Renal cortex interstitium (tissue), 11 donors: ENCODE measurements around the gene GRIN3A. TPM values are rescaled to one million over a fixed set of nuclear protein-coding genes. Genes with fewer than 3 reads are reported as not detected.

Source experiments
- DNase-seq, 11 donors: peaks; one replicate each; pipeline ENCODE4 v3.0.0-alpha.2; 2013; ENCODE audit warnings: low read depth in 9 of 11, low spot score in 4 of 11; ENCODE audit errors: extremely low read depth in 1 of 11
- polyA plus RNA-seq, 3 donors: library from polyadenylated mRNA; unstranded; fragments of 120-200 nt; gene quantifications; one replicate each; pipeline ENCODE4 v1.2.1, GENCODE V29; 2013; ENCODE audit not compliant: insufficient read length in 3 of 3

GRIN3A gene
- polyA plus RNA-seq, 3 donors, result 1.6 to 2.8 (median 2.0) TPM

DNA sequence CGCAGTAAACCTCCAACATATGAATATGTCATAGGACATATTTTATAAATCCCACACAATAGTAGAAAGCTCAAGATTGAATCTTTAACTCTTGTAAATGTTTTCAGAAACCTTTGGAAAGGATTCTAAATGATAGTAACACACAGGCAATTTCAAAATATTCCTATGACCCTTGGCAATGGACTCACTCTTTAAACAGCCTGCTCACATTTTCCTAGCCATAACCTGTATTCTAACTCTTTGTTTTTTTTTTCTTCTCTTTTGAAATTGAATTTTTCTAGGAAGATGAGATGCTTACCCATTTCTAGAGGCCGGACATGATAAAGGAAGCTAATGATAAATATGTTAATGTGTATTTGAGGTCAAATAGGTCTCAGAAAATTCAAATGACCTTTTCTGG, 29.6 kb downstream of the GRIN3A start:
- no peak for DNase-seq

GRCh38 chr9:101707721-101708120, 30.7 kb downstream of the GRIN3A start:
- DNase-seq, result no peak

DNA sequence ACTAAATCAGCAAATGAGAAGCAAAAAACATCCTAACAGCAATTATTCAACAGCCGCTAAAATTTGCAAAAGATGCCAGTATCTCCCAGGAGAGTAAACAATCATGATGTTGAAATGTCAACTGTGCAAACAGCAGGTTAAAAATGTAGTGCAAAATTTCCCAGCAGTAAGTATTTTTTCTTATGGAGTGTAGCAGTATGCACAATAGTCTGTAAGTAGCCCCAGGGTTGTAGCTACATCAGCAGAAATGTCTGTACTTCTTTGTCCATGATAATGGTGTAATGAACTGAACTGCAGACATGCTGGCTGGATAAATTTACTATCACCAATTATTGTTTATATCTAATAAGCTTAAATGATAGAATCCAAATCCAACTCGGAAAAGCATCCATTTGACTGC, 31.4 kb downstream of the GRIN3A start:
- no peak for DNase-seq

- no peak for DNase-seq
Measured at GRCh38 chr9:101706261-101706798, 32.1 kb downstream of the GRIN3A start.

DNA sequence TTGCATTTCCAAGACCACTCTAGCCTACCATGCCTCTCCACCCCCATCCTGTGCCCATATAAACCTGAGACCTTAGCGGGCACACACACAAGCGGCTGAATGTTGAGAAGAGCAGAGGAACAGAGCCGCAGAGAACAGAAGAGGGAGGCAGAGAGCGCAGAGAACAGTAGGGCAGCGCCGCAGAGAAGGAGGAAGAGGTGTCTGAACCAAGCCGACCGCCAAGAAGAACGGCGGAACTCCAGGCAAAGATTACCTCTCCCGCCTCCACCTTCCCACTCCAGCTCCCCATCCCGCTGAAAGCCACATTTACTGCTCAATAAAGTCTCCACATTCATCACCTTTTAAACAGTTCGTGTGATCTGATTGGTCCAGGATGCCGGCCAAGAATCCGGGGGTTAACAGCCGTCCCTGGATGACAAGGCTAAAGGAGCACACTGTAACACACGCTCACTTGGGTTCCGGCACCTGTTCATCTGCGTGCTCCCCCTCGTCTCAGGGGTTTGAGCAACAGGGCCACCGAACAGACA, 33.2 kb downstream of the GRIN3A start:
- no peak for DNase-seq

DNA sequence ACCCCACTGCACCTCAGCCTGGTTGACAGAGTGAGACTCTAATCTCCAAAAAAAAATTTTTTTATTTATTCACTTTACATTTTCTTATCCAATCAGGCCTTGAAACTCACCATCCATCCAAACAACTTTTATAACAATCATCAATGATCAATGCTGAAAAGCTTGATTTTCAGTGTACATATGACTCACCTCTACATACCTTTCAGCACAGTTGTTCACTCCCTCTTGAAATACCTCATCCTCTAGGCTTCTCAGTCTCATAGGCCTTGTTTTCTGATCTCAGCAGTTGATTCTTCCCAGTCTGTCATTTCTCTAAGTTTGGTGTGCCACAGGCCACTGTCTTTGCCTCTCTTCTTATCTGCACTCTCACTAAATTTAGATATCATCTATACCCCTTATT, 36.2 kb downstream of the GRIN3A start:
- no peak for DNase-seq

DNA sequence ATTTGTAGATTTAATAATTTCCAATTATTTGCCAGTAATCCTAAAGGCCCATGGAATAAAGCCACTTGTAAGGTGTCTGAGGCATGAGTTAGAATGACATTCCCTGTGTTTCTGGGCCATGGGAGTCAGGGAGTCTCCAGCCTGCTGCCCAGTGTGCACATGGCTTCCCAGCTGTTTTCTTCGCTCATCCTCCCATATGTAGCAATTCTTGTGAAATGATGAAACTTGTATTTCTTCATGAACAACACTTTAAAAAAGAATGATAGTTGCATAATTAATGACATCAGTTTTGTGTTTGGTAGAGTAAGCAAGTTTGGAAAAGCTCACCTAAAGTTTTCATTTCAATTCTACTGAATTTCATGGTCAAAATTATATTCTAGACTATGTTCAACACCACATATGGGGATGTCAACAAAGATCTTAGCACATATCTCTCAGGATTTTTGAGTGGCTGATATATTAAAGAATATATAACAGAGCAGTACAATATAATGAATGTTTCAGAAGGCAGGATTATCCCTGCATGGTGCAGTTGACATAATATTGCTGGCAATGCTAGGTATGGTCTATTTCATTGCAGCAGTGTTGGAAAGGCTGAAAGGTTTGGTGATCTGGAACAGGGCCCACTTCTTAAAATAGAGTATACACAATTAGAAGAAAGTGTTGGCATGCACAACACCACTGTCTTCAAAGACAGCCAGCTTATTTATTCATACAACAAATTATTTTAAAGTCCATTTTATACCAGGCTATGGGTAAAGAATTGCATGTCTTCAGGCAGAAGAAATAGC, 44.7 kb downstream of the GRIN3A start:
- DNase-seq, result no peak

GRCh38 chr9:101691657-101692056, 46.8 kb downstream of the GRIN3A start:
- no peak for DNase-seq

GRCh38 chr9:101689039-101689438, 49.4 kb downstream of the GRIN3A start:
- no peak for DNase-seq

DNA sequence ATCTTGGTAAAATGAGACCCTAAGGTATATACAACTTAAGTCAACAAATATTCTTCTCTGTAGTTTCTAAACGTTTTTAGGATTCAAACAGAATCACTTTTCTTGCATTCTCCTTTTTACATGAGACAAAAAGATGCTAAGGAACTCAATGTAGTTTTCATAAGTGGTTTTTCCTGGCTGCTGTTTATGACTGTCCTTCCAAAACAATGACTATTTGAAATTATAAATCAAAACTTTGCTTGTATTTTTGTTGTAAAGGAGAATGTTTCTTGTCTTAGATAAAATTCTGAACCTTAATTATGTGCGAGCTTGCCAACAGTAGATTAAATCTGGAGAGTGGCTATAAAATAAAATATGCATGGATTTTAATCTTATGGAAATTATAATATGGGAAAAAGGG, 53.8 kb downstream of the GRIN3A start:
- DNase-seq, result no peak

DNA sequence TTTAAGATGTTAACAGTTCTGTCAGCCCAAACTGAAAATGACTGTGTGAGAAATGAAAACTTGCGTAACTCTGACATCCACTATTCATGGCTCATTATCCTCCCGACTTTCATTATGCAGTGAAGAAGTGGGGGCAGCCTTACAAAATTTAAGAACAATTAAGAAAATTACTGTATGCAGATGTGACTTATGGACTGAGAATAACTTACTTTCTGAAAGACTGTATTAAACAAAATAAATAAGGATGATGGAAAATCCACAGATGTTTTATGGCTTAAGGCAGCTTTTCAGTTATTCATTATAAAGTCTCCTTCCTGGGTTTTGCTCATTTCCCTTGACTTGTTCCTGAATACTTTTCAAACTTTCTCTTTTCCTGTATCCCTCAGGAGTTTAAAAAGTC, 55.2 kb downstream of the GRIN3A start:
- DNase-seq, result no peak

DNA sequence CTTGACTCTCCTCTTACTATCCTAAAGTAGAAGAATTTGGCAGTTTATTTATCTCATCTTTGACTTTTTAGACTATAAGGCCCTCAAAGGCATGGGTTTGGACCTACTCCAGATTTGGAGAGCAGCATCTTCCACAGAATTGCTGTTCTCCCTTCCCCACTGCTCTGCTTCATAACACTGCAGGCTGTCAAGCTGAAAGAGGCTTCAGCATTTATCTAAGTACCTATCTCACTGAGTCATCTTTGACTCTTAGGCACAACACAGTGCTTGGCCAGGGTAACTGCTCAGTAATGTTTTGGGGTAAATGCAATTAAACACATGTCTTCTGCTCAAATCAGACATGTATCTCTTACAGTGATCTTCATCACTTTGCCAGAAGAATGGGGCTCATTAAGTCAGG, 60.6 kb downstream of the GRIN3A start:
- no peak for DNase-seq

- DNase-seq, result no peak
Measured at GRCh38 chr9:101675341-101675740, 63.1 kb downstream of the GRIN3A start.

DNA sequence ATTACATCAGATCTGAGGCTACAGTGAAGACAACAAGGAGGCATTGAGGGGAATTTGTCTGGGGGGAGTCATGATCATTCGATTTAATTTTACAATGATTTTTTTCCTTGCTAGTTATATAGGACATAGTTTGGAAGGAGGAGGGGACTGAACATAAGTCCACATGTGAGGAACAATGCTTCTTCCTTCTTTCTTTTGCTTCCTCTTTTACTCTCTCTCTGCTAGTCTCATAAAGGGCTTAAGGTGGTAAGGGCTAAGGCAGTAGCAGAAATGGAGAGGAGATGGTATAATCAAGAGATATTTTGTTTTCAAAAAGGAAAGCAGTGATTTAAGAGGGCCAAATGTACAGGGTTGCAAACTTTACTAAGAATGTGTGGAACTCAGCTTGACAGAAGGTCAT, 64.3 kb downstream of the GRIN3A start:
- DNase-seq, result no peak

DNA sequence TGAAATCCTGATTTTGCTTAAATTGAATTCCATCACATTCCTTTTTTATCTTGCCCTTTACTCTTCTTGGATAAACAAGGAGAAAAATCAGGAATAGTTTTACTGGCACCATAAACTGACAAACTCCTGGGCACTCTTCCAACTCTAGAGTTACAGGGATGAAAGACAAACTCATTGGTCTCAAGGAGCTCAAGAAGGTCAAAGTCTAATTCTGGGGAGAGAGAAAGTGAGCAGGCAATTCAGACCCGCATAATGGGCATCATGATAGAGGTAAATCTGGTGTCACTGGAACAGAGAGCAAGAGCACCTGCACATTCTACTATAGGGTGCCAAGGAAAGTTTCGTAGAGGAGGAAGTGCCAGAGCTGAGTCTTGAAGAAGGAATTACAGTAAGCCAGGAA, 64.8 kb downstream of the GRIN3A start:
- DNase-seq, result no peak

DNA sequence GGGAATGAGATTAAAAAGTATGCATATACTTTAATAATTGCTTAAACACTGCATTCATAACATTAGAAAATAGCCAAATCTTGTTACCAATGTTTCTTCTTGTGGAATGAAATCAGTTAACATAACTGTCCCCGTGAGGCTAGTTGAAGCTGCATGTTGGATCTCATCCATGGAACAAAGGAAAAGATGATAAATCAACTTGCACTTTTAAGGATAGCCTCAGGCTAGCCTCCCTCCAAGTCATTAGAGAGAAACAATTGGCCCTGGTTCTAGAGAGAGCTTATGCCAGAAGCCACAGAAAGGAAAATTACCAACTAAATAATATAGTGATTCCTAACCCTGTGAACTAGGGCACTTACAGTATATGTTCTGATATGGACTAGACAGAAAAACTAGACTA, 66.9 kb downstream of the GRIN3A start:
- DNase-seq, result no peak

GRCh38 chr9:101668421-101668820, 70.0 kb downstream of the GRIN3A start:
- no peak for DNase-seq

- DNase-seq, result no peak
Measured at GRCh38 chr9:101664453-101664852, 74.0 kb downstream of the GRIN3A start.

DNA sequence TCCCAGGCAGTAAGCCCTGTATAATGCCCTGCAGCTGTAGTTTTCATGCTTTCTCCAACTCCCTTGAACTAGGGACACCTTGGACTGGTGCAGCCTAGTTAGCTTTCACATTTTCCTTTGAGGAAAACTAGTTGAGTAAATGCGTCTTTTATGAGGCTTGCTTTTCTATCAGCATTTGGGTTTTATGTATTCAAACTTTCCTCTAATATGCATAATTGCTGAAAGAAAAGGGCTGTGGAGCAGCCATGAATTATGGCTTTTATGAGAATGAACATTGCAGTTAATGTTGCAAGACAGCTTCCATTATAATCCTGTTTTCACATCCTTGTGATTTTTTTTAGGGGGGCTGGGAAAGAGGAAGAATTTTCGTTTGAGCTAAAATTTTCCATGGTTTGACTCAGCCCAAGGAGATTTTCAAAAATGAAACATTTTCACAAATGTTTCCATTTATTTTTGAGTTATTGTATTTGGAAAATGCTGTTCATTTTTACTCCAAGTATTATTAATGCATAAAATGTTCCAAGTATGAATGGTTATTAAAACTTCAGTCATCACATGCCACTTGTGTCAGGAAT, 85.8 kb downstream of the GRIN3A start:
- DNase-seq, result peak in 2 of 11 donors; percentile 8 to 27

DNA sequence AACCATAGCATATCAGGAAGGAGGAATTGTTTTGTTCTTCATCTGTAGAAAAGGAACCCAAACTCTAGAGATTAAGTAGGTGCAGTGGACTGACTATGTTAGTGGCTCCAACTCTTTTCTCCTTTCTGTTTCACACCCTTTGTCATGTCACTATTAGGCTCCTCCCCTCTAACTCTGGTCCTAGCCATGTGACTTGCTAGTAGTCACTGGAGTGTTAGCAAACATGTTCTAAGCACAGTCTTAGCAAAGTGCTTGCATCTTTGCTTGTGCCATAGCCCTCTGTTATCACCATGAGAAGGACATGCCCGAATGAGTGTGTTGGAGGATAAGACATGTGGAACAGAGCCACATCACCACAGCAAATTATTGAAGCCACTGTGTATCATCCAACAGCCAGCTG, 88.3 kb downstream of the GRIN3A start:
- no peak for DNase-seq

- DNase-seq, result no peak
Measured at GRCh38 chr9:101648493-101648892, 90.0 kb downstream of the GRIN3A start.
